SU-DHL-6 (cell line): Measurements from ENCODE around the gene ANKRD29.

Experiments
- H2AFZ ChIP-seq: fragments of 200-600 bp; sonication (generic); 2 replicates; pipeline ENCODE4 v1.6.1; 2014; ENCODE audit warnings: low read depth, mild to moderate bottlenecking, moderate library complexity, mixed read lengths, antibody characterized with exemption, low read length; ENCODE audit not compliant: severe bottlenecking
- H3F3A ChIP-seq: fragments of 200-600 bp; shearing (Covaris generic); 2 replicates; pipeline ENCODE4 v1.6.0; 2016; ENCODE audit warnings: antibody characterized with exemption, mild to moderate bottlenecking; ENCODE audit not compliant: insufficient read depth
- H3K27ac ChIP-seq: fragments of 200-600 bp; sonication (generic); 2 replicates; pipeline ENCODE4 v1.5.1; 2016; ENCODE audit warnings: low read depth, mild to moderate bottlenecking, low read length, moderate library complexity, mixed read lengths
- H3K27me3 ChIP-seq: fragments of 200-600 bp; sonication (generic), shearing (Covaris generic); 2 replicates; pipeline ENCODE4 v1.6.0; 2014; ENCODE audit warnings: mild to moderate bottlenecking, low read length
- H3K36me3 ChIP-seq: fragments of 200-600 bp; sonication (generic); 2 replicates; pipeline ENCODE4 v1.6.1; 2014; ENCODE audit warnings: mild to moderate bottlenecking, low read length, mixed read lengths
- H3K4me2 ChIP-seq: fragments of 300-600, 200-600 bp; shearing (Covaris generic), sonication (generic); 2 replicates; pipeline ENCODE4 v1.6.0; 2014; ENCODE audit warnings: low read length, low read depth, mild to moderate bottlenecking; ENCODE audit not compliant: poor library complexity, severe bottlenecking
- H3K4me3 ChIP-seq: fragments of 200-600 bp; sonication (generic); 2 replicates; pipeline ENCODE4 v1.5.1; 2014; ENCODE audit warnings: antibody characterized with exemption, low read length, mild to moderate bottlenecking, mixed read lengths; ENCODE audit not compliant: insufficient read depth, poor library complexity, severe bottlenecking
- H3K79me2 ChIP-seq: fragments of 200-600 bp; sonication (generic); 2 replicates; pipeline ENCODE4 v1.6.1; 2014; ENCODE audit warnings: mild to moderate bottlenecking, low read length, moderate library complexity; ENCODE audit not compliant: insufficient read depth
- H3K9ac ChIP-seq: fragments of 200-600 bp; sonication (generic); 2 replicates; pipeline ENCODE4 v1.7.0; 2014; ENCODE audit warnings: mild to moderate bottlenecking, low read length
- H3K9me2 ChIP-seq: fragments of 200-600 bp; sonication (generic); replicated peaks from 2 replicates; pipeline ENCODE4 v1.6.1; 2014; ENCODE audit warnings: low read length; ENCODE audit not compliant: insufficient read depth
- H3K9me3 ChIP-seq: fragments of 200-600 bp; sonication (generic); 2 replicates; pipeline ENCODE4 v1.6.1; 2014; ENCODE audit warnings: low read length, mixed read lengths; ENCODE audit not compliant: insufficient read depth
- H4K20me1 ChIP-seq: fragments of 200-600 bp; sonication (generic); 2 replicates; pipeline ENCODE4 v1.6.1; 2014; ENCODE audit warnings: low read depth, mild to moderate bottlenecking, antibody characterized with exemption, low read length, moderate library complexity, mixed read lengths
- CTCF ChIP-seq: fragments of 200-600 bp; sonication (generic); IDR thresholded peaks from one replicate; pipeline ENCODE4 v1.5.1; 2017; ENCODE audit warnings: antibody characterized with exemption, mild to moderate bottlenecking, low read length, moderate library complexity; ENCODE audit not compliant: insufficient read depth, poor library complexity, severe bottlenecking
- EZH2phosphoT487 ChIP-seq: fragments of 200-600 bp; sonication (generic), shearing (Covaris generic); conservative IDR thresholded peaks from 2 replicates; pipeline ENCODE4 v1.6.1; 2018; ENCODE audit warnings: mild to moderate bottlenecking, antibody characterized with exemption, low read length, moderate library complexity, mixed read lengths

The ANKRD29 gene

GRCh38 chr18:23669804-23670405 is 7.2 kb upstream of the ANKRD29 start:
- Histone ChIP-seq H3F3A (no peaks in the 10 kb centered on the region), H3K27ac (no peak overlapping the region), H3K9me3 (no peaks in the 10 kb centered on the region), H4K20me1 (no peaks in the 10 kb centered on the region), H3K9ac (no peak overlapping the region), H3K9me2 (no peaks in the 10 kb centered on the region), H3K27me3 (no peaks in the 10 kb centered on the region), H3K36me3 (no peaks in the 10 kb centered on the region), H3K79me2 (no peaks in the 10 kb centered on the region), H2AFZ (no peak overlapping the region), H3K4me3 (no peak overlapping the region), H3K4me2 (no peak overlapping the region)
- TF ChIP-seq CTCF, result no peak
- no peak for TF ChIP-seq EZH2phosphoT487

GRCh38 chr18:23669202-23669766 is 6.6 kb upstream of the ANKRD29 start:
- no peak overlapping the region for H3K4me3 ChIP-seq
- H3F3A ChIP-seq, result no peaks in the 10 kb centered on the region
- no peak overlapping the region for H3K9ac ChIP-seq
- no peak overlapping the region for H2AFZ ChIP-seq
- no peaks in the 10 kb centered on the region for H4K20me1 ChIP-seq
- no peaks in the 10 kb centered on the region for H3K27me3 ChIP-seq
- no peaks in the 10 kb centered on the region for H3K36me3 ChIP-seq
- no peaks in the 10 kb centered on the region for H3K79me2 ChIP-seq
- H3K9me2 ChIP-seq, result no peaks in the 10 kb centered on the region
- TF ChIP-seq CTCF, result no peak
- no peak for TF ChIP-seq EZH2phosphoT487
- H3K4me2 ChIP-seq, result no peak overlapping the region
- H3K27ac ChIP-seq, result no peak overlapping the region
- no peaks in the 10 kb centered on the region for H3K9me3 ChIP-seq

- Histone ChIP-seq H3K9me3 (no peaks in the 10 kb centered on the region), H3K9ac (no peak overlapping the region), H3K27ac (no peak overlapping the region), H3F3A (no peaks in the 10 kb centered on the region), H3K79me2 (no peaks in the 10 kb centered on the region), H2AFZ (no peak overlapping the region), H3K27me3 (no peaks in the 10 kb centered on the region), H4K20me1 (no peaks in the 10 kb centered on the region), H3K36me3 (no peaks in the 10 kb centered on the region), H3K9me2 (no peaks in the 10 kb centered on the region), H3K4me2 (no peak overlapping the region), H3K4me3 (no peak overlapping the region)
- TF ChIP-seq EZH2phosphoT487 (no peak), CTCF (no peak)
Observed at GRCh38 chr18:23668731-23669130, 6.0 kb upstream of the ANKRD29 start.
